H9 (cell line): Measurements from ENCODE around the gene ERC2. TPM values are rescaled to one million over a fixed set of nuclear protein-coding genes. Genes with fewer than 3 reads are reported as not detected.

Experiments
- DNase-seq: peaks from one replicate; pipeline ENCODE4 v3.0.0-alpha.2; 2017
- H2AFZ ChIP-seq: one replicate; pipeline ENCODE4 v1.6.1; 2013; ENCODE audit warnings: mild to moderate bottlenecking, low read length, control low read depth, moderate library complexity
- H2AK5ac ChIP-seq: 2 replicates; pipeline ENCODE4 v1.6.1; 2013; ENCODE audit warnings: low read length, control low read depth, mixed read lengths; ENCODE audit not compliant: insufficient read length
- H2BK120ac ChIP-seq: one replicate; pipeline ENCODE4 v1.6.1; 2013; ENCODE audit warnings: low read depth, mild to moderate bottlenecking, low read length, control low read depth, inconsistent platforms; ENCODE audit not compliant: poor library complexity, severe bottlenecking
- H2BK12ac ChIP-seq: 2 replicates; pipeline ENCODE4 v1.6.1; 2013; ENCODE audit warnings: low read length, control low read depth, mixed read lengths, low read depth; ENCODE audit not compliant: insufficient read length
- H2BK15ac ChIP-seq: 2 replicates; pipeline ENCODE4 v1.6.1; 2013; ENCODE audit warnings: low read depth, low read length, control low read depth
- H2BK20ac ChIP-seq: one replicate; pipeline ENCODE4 v1.6.1; 2013; ENCODE audit warnings: low read depth, mild to moderate bottlenecking, low read length, control low read depth, inconsistent platforms; ENCODE audit not compliant: poor library complexity, severe bottlenecking
- H2BK5ac ChIP-seq: 2 replicates; pipeline ENCODE4 v1.6.1; 2013; ENCODE audit warnings: low read length, control low read depth, mixed read lengths; ENCODE audit not compliant: insufficient read length
- H3K14ac ChIP-seq: 2 replicates; pipeline ENCODE4 v1.6.1; 2013; ENCODE audit warnings: low read length, control low read depth; ENCODE audit not compliant: insufficient read depth
- H3K18ac ChIP-seq: 2 replicates; pipeline ENCODE4 v1.6.1; 2013; ENCODE audit warnings: low read depth, mild to moderate bottlenecking, mixed read lengths, low read length, control low read depth; ENCODE audit not compliant: insufficient read length
- H3K23ac ChIP-seq: 2 replicates; pipeline ENCODE4 v1.6.1; 2013; ENCODE audit warnings: low read length, control low read depth, mixed read lengths, low read depth; ENCODE audit not compliant: insufficient read length
- H3K23me2 ChIP-seq: 2 replicates; pipeline ENCODE4 v1.6.1; 2013; ENCODE audit warnings: low read depth, mild to moderate bottlenecking, mixed read lengths, low read length, control low read depth; ENCODE audit not compliant: insufficient read length, poor library complexity, severe bottlenecking
- H3K27ac ChIP-seq: 2 replicates; pipeline ENCODE4 v1.5.1; 2013; ENCODE audit warnings: low read length, control low read depth, mixed read lengths, low read depth; ENCODE audit not compliant: insufficient read length
- H3K27me3 ChIP-seq: 2 replicates; pipeline ENCODE4 v1.6.1; 2013; ENCODE audit warnings: low read length, control low read depth, inconsistent platforms; ENCODE audit not compliant: insufficient read depth
- H3K4ac ChIP-seq: 2 replicates; pipeline ENCODE4 v1.6.1; 2013; ENCODE audit warnings: low read depth, mild to moderate bottlenecking, control low read depth, inconsistent platforms, low read length, moderate library complexity
- H3K4me1 ChIP-seq: 2 replicates; pipeline ENCODE4 v1.6.1; 2013; ENCODE audit warnings: low read length, control low read depth, inconsistent platforms; ENCODE audit not compliant: insufficient read depth
- H3K4me2 ChIP-seq: 2 replicates; pipeline ENCODE4 v1.6.1; 2013; ENCODE audit warnings: low read length, control low read depth, mixed read lengths; ENCODE audit not compliant: insufficient read length, insufficient read depth
- H3K56ac ChIP-seq: 2 replicates; pipeline ENCODE4 v1.6.1; 2013; ENCODE audit warnings: low read depth, mild to moderate bottlenecking, mixed read lengths, low read length, control low read depth; ENCODE audit not compliant: insufficient read length
- H3K79me1 ChIP-seq: 2 replicates; pipeline ENCODE4 v1.6.1; 2013; ENCODE audit warnings: low read depth, mild to moderate bottlenecking, moderate library complexity, low read length, control low read depth, inconsistent platforms; ENCODE audit not compliant: insufficient read depth, poor library complexity, severe bottlenecking
- H3K79me2 ChIP-seq: 2 replicates; pipeline ENCODE4 v1.6.1; 2013; ENCODE audit warnings: low read length, control low read depth, inconsistent platforms; ENCODE audit not compliant: insufficient read depth
- H3K9ac ChIP-seq: 2 replicates; pipeline ENCODE4 v1.6.1; 2013; ENCODE audit warnings: low read length, control low read depth, mixed read lengths; ENCODE audit not compliant: insufficient read length; ENCODE audit errors: extremely low read depth
- H3K9me3 ChIP-seq: one replicate; pipeline ENCODE4 v1.6.1; 2013; ENCODE audit warnings: low read depth, low read length, inconsistent platforms; ENCODE audit not compliant: control insufficient read depth
- H3T11ph ChIP-seq: one replicate; pipeline ENCODE4 v1.6.1; 2013; ENCODE audit warnings: mild to moderate bottlenecking, low read length, control low read depth, inconsistent platforms
- H4K20me1 ChIP-seq: one replicate; pipeline ENCODE4 v1.6.1; 2013; ENCODE audit not compliant: control insufficient read depth, insufficient read length, insufficient read depth
- H4K5ac ChIP-seq: 2 replicates; pipeline ENCODE4 v1.6.1; 2013; ENCODE audit warnings: low read depth, mild to moderate bottlenecking, mixed read lengths, low read length, control low read depth; ENCODE audit not compliant: insufficient read length
- H4K8ac ChIP-seq: replicated peaks from 2 replicates; pipeline ENCODE4 v1.6.1; 2013; ENCODE audit warnings: low read length, control low read depth, mixed read lengths, low read depth; ENCODE audit not compliant: insufficient read length
- H4K91ac ChIP-seq: 2 replicates; pipeline ENCODE4 v1.6.1; 2013; ENCODE audit warnings: low read depth, mild to moderate bottlenecking, moderate library complexity, mixed read lengths, low read length, control low read depth; ENCODE audit not compliant: insufficient read length
- H3K27ac Mint-ChIP-seq, 3 experiments: 2 replicates in 2 of 3; 3 replicates in 1 of 3; pipeline ENCODE4 v1.8.0; 2020 to 2021; ENCODE audit warnings: mixed read lengths in 3 of 3, mild to moderate bottlenecking in 1 of 3, moderate library complexity in 1 of 3
- H3K27me3 Mint-ChIP-seq: 2 replicates; pipeline ENCODE4 v1.8.0; 2021; ENCODE audit warnings: low read depth, mild to moderate bottlenecking, moderate library complexity, mixed read lengths
- H3K36me3 Mint-ChIP-seq, 3 experiments: 2 replicates in 2 of 3; 3 replicates in 1 of 3; pipeline ENCODE4 v1.8.0; 2020 to 2021; ENCODE audit warnings: low read depth in 3 of 3, mixed read lengths in 3 of 3; ENCODE audit not compliant: insufficient read depth in 1 of 3
- H3K4me1 Mint-ChIP-seq, 2 experiments: 2 replicates each; pipeline ENCODE4 v1.8.0; 2020; ENCODE audit warnings: mixed read lengths in 2 of 2
- H3K4me3 Mint-ChIP-seq, 2 experiments: 2 replicates in 1 of 2; 3 replicates in 1 of 2; pipeline ENCODE4 v1.8.0; 2020 to 2021; ENCODE audit warnings: mild to moderate bottlenecking in 2 of 2, mixed read lengths in 2 of 2, moderate library complexity in 1 of 2
- H3K9me3 Mint-ChIP-seq, 2 experiments: 2 replicates in 1 of 2; 3 replicates in 1 of 2; pipeline ENCODE4 v1.8.0; 2020; ENCODE audit warnings: mild to moderate bottlenecking in 2 of 2, mixed read lengths in 2 of 2, moderate library complexity in 1 of 2
- CTCF ChIP-seq: fragments of 200-600 bp; sonication (generic); conservative IDR thresholded peaks from 3 replicates; pipeline ENCODE4 v1.8.0; 2021; ENCODE audit warnings: antibody characterized with exemption, mild to moderate bottlenecking
- WGBS: extraction: QIAGEN DNeasy Blood & Tissue Kit; methylation state at CpG from one replicate; pipeline ENCODE4 v1.1.7; 2013; ENCODE audit warnings: missing lambda C conversion rate, low lambda C conversion rate, mixed read lengths; ENCODE audit not compliant: insufficient read length; ENCODE audit errors: extremely low coverage; 5-methylcytosine and 5-hydroxymethylcytosine counted together
- total RNA-seq: library from RNA; stranded (reverse); gene quantifications from 2 replicates; pipeline ENCODE4 v1.2.1, GENCODE V29; 2021

ERC2 gene
- total RNA-seq, 1 experiment from 2014 or later = 15.4 TPM

GRCh38 chr3:55929154-55929869, 539.0 kb downstream of the ERC2 start:
- WGBS = no CpG with 5 or more reads among the region's 4 CpGs
- TF ChIP-seq CTCF = no peak
- Histone ChIP-seq H3K14ac (no peak overlapping the region), H4K20me1 (no peaks in the 10 kb centered on the region), H3K23ac (no peak overlapping the region), H4K91ac (no peak overlapping the region), H3K9ac (no peak overlapping the region), H2BK15ac (no peak overlapping the region), H4K8ac (no peak overlapping the region), H2AFZ (no peak overlapping the region), H2BK120ac (no peak overlapping the region), H3K4me1 (no peaks in the 10 kb centered on the region), H3K9me3 (no peaks in the 10 kb centered on the region), H3K27ac (no peak overlapping the region), H2BK20ac (no peak overlapping the region), H3K79me1 (no peaks in the 10 kb centered on the region), H3K18ac (no peak overlapping the region), H3K4ac (no peak overlapping the region), H2AK5ac (no peak overlapping the region), H4K5ac (no peak overlapping the region), H3K23me2 (no peaks in the 10 kb centered on the region), H2BK5ac (no peak overlapping the region), H3K79me2 (no peaks in the 10 kb centered on the region), H2BK12ac (no peak overlapping the region), H3K4me2 (no peak overlapping the region), H3K27me3 (no peaks in the 10 kb centered on the region), H3K56ac (no peak overlapping the region), H3T11ph (no peak overlapping the region)
- no peak for DNase-seq
- Mint-ChIP-seq H3K4me3 (no peak overlapping the region), H3K36me3 (peaks cover 0 to 2% (median 0%) of the 10 kb centered on the region in 3 experiments; a peak in 1 of 7 replicates), H3K27ac (0 out of 7 replicates have a peak overlapping the region, but pooled peaks of 1 of the 3 experiments have one; percentile 14), H3K27me3 (no peaks in the 10 kb centered on the region), H3K9me3 (peaks cover 0 to 2% of the 10 kb centered on the region in 2 experiments; a peak in 1 of 5 replicates), H3K4me1 (peaks cover 0 to 3% of the 10 kb centered on the region in 2 experiments; a peak in 2 of 4 replicates)
